Femur (tissue), 1 donor: ENCODE data around the gene SFT2D1.

Source experiments
- DNase-seq: peaks from one replicate; pipeline ENCODE4 v3.0.0-alpha.2; 2017

Gene SFT2D1

GRCh38 chr6:166333172-166333995 is 9.0 kb downstream of the SFT2D1 start:
- no peak for DNase-seq

- no peak for DNase-seq
Observed at GRCh38 chr6:166331503-166332415, 10.6 kb downstream of the SFT2D1 start.

GRCh38 chr6:166330612-166331011 is 11.7 kb downstream of the SFT2D1 start:
- peak; percentile 36 for DNase-seq

- DNase-seq = no peak
Observed at GRCh38 chr6:166325383-166326042, 16.8 kb downstream of the SFT2D1 start.

- no peak for DNase-seq
Observed at GRCh38 chr6:166323395-166323794, 18.9 kb downstream of the SFT2D1 start.

GRCh38 chr6:166318649-166319600 is 23.4 kb downstream of the SFT2D1 start:
- DNase-seq = no peak

GRCh38 chr6:166318227-166318626 is 24.1 kb downstream of the SFT2D1 start:
- DNase-seq = peak; percentile 60

- no peak for DNase-seq
Observed at GRCh38 chr6:166317261-166318212, 24.8 kb downstream of the SFT2D1 start.

GRCh38 chr6:166315436-166315835 is 26.9 kb downstream of the SFT2D1 start:
- no peak for DNase-seq

GRCh38 chr6:166314454-166314853 is 27.9 kb downstream of the SFT2D1 start:
- no peak for DNase-seq

GRCh38 chr6:166313255-166314070 is 28.9 kb downstream of the SFT2D1 start:
- peak; percentile 43 for DNase-seq

- DNase-seq = no peak
Observed at GRCh38 chr6:166312832-166313231, 29.5 kb downstream of the SFT2D1 start.

- no peak for DNase-seq
Observed at GRCh38 chr6:166310634-166311033, 31.7 kb downstream of the SFT2D1 start.

GRCh38 chr6:166309977-166310376 is 32.4 kb downstream of the SFT2D1 start:
- DNase-seq = no peak

GRCh38 chr6:166308769-166309589 is 33.4 kb downstream of the SFT2D1 start:
- no peak for DNase-seq

GRCh38 chr6:166308033-166308768 is 34.1 kb downstream of the SFT2D1 start, which contains the start of gene PRR18:
TSS of gene PRR18 (minus strand) at chr6:166308392. CDS start at chr6:166308142, 250 bp downstream.
- DNase-seq = peak; percentile 47

- DNase-seq = no peak
Observed at GRCh38 chr6:166307082-166308032, 35.0 kb downstream of the SFT2D1 start.
